Gastrocnemius medialis (tissue), 4 donors: ENCODE measurements around the gene DDR1.

Source experiments
- CTCF ChIP-seq, 5 experiments: fragments of 450-650 bp in 3 of 5; fragments of 200-600 bp in 2 of 5; sonication (generic) in 2 of 5; IDR thresholded peaks in 4 of 5; conservative IDR thresholded peaks in 1 of 5; 1 replicate in 4 of 5; 2 replicates in 1 of 5; pipeline ENCODE4 v1.5.1; 2016 to 2019; ENCODE audit warnings: antibody characterized with exemption in 5 of 5, mild to moderate bottlenecking in 3 of 5, moderate library complexity in 3 of 5
- POLR2A ChIP-seq, 2 donors: fragments of 450-650 bp; IDR thresholded peaks; one replicate each; pipeline ENCODE4 v1.6.1; 2017; ENCODE audit warnings: antibody characterized with exemption in 2 of 2, mild to moderate bottlenecking in 2 of 2, moderate library complexity in 2 of 2

- TF ChIP-seq CTCF (IDR thresholded peaks at IDR 0.05 in 4 of 5, conservative IDR thresholded peaks at IDR 0.05 in 1 of 5): no peak
- no peak for TF ChIP-seq POLR2A (IDR thresholded peaks at IDR 0.05)
These were observed 40.7 kb upstream of the DDR1 start for GRCh38 chr6:30843611-30843998.
